ENCODE data around the gene PSMD8. TPM values are rescaled to one million over a fixed set of nuclear protein-coding genes. Genes with fewer than 3 reads are reported as not detected.
"Not testable (repeated sequence)": the region's sequence is repeated elsewhere in the genome, so short reads cannot be mapped to it uniquely, and the experiment has no call there.

The PSMD8 gene
- total and polyA plus RNA-seq, 4 donors = 89.3 to 134 (median 119) TPM

DNA sequence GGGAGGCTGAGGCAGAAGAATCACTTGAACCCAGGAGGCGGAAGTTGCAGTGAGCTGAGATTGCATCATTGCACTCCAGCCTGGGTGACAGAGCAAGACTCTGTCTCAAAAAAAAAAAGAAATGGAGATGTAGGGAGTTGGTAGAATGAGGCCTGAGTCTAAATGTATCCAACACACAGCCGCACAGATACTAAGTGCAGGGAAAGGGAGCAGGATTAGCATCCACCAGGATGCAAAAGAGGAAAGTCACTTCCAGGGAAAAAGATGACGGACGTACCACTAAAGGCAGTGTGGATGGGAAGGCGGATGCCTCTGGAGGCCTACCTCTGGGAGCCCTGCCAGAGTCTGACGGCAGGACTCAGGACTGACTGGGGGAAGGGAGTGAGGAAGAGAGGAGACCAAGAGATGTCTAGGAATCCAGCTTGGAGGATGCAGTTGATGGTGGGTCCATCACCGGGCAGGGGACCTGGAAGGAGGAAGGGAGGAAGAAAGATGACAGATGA is 35.3 kb downstream of the PSMD8 start:
- Histone ChIP-seq H3K4me3 (ENCODE audit: low read depth in 1 of 3, low read length in 3 of 3) (no peak overlapping the region), H3K9me3 (ENCODE audit: control insufficient read depth in 4 of 4, low read length in 3 of 4) (no peaks in the 10 kb centered on the region), H3K27ac (ENCODE audit: low read depth in 1 of 2, low read length in 2 of 2) (no peak overlapping the region), H3K9ac (ENCODE audit: low read depth in 1 of 2, low read length in 2 of 2) (no peak overlapping the region), H3K36me3 (ENCODE audit: control insufficient read depth in 4 of 4, insufficient read depth in 3 of 4, low read depth in 1 of 4, low read length in 3 of 4) (peaks cover 0 to 6% (median 2%) of the 10 kb centered on the region in 4 donors), H3K4me1 (ENCODE audit: control insufficient read depth in 4 of 4, insufficient read depth in 4 of 4, low read length in 3 of 4) (no peaks in the 10 kb centered on the region), H3K27me3 (ENCODE audit: control insufficient read depth in 4 of 4, insufficient read depth in 4 of 4, low read length in 3 of 4) (no peaks in the 10 kb centered on the region)
- no peak for DNase-seq (ENCODE audit: low spot score)
- 58% methylated on average over 7 of the region's 7 CpGs for WGBS
- TF ChIP-seq FOXA2 (IDR thresholded peaks at IDR 0.05) (no peak), HNF4G (IDR thresholded peaks at IDR 0.05) (no peak), GABPA (IDR thresholded peaks at IDR 0.05 in 1 of 2, conservative IDR thresholded peaks at IDR 0.05 in 1 of 2) (no peak), NR2F2 (IDR thresholded peaks at IDR 0.05) (no peak), JUND (IDR thresholded peaks at IDR 0.05) (no peak), FOXA1 (IDR thresholded peaks at IDR 0.05) (no peak), RAD21 (IDR thresholded peaks at IDR 0.05) (no peak), SP1 (IDR thresholded peaks at IDR 0.05) (no peak)
- TF ChIP-seq, protein P1, sequence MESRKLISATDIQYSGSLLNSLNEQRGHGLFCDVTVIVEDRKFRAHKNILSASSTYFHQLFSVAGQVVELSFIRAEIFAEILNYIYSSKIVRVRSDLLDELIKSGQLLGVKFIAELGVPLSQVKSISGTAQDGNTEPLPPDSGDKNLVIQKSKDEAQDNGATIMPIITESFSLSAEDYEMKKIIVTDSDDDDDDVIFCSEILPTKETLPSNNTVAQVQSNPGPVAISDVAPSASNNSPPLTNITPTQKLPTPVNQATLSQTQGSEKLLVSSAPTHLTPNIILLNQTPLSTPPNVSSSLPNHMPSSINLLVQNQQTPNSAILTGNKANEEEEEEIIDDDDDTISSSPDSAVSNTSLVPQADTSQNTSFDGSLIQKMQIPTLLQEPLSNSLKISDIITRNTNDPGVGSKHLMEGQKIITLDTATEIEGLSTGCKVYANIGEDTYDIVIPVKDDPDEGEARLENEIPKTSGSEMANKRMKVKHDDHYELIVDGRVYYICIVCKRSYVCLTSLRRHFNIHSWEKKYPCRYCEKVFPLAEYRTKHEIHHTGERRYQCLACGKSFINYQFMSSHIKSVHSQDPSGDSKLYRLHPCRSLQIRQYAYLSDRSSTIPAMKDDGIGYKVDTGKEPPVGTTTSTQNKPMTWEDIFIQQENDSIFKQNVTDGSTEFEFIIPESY (IDR thresholded peaks at IDR 0.05) = no peak
- TF ChIP-seq, protein P2, sequence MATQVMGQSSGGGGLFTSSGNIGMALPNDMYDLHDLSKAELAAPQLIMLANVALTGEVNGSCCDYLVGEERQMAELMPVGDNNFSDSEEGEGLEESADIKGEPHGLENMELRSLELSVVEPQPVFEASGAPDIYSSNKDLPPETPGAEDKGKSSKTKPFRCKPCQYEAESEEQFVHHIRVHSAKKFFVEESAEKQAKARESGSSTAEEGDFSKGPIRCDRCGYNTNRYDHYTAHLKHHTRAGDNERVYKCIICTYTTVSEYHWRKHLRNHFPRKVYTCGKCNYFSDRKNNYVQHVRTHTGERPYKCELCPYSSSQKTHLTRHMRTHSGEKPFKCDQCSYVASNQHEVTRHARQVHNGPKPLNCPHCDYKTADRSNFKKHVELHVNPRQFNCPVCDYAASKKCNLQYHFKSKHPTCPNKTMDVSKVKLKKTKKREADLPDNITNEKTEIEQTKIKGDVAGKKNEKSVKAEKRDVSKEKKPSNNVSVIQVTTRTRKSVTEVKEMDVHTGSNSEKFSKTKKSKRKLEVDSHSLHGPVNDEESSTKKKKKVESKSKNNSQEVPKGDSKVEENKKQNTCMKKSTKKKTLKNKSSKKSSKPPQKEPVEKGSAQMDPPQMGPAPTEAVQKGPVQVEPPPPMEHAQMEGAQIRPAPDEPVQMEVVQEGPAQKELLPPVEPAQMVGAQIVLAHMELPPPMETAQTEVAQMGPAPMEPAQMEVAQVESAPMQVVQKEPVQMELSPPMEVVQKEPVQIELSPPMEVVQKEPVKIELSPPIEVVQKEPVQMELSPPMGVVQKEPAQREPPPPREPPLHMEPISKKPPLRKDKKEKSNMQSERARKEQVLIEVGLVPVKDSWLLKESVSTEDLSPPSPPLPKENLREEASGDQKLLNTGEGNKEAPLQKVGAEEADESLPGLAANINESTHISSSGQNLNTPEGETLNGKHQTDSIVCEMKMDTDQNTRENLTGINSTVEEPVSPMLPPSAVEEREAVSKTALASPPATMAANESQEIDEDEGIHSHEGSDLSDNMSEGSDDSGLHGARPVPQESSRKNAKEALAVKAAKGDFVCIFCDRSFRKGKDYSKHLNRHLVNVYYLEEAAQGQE (IDR thresholded peaks at IDR 0.05) = no peak

DNA sequence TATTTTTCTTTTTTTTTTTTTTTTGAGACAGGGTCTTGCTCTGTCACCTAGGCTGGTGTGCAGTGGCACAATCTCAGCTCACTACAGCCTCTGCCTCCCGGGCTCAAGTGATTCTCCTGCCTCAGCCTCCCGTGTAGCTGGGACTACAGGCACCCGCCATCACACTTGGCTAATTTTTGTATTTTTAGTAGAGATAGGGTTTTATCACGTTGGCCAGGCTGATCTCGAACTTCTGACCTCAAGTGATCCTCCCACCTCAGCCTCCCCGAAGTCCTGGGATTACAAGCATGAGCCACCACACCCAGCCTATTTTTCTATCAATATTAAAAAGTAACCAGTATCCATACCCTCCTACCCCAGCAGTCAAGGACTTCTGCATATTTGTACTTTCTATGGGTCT is 36.0 kb downstream of the PSMD8 start:
- H3K4me1 ChIP-seq (ENCODE audit: control insufficient read depth in 4 of 4, insufficient read depth in 4 of 4, low read length in 3 of 4); DNase-seq (ENCODE audit: low spot score); H3K9ac ChIP-seq (ENCODE audit: low read depth in 1 of 2, low read length in 2 of 2); H3K36me3 ChIP-seq (ENCODE audit: control insufficient read depth in 4 of 4, insufficient read depth in 3 of 4, low read depth in 1 of 4, low read length in 3 of 4); H3K27me3 ChIP-seq (ENCODE audit: control insufficient read depth in 4 of 4, insufficient read depth in 4 of 4, low read length in 3 of 4); H3K4me3 ChIP-seq (ENCODE audit: low read depth in 1 of 3, low read length in 3 of 3); H3K27ac ChIP-seq (ENCODE audit: low read depth in 1 of 2, low read length in 2 of 2); H3K9me3 ChIP-seq (ENCODE audit: control insufficient read depth in 4 of 4, low read length in 3 of 4): not testable (repeated sequence)
- 82% methylated on average over 6 of the region's 6 CpGs for WGBS

DNA sequence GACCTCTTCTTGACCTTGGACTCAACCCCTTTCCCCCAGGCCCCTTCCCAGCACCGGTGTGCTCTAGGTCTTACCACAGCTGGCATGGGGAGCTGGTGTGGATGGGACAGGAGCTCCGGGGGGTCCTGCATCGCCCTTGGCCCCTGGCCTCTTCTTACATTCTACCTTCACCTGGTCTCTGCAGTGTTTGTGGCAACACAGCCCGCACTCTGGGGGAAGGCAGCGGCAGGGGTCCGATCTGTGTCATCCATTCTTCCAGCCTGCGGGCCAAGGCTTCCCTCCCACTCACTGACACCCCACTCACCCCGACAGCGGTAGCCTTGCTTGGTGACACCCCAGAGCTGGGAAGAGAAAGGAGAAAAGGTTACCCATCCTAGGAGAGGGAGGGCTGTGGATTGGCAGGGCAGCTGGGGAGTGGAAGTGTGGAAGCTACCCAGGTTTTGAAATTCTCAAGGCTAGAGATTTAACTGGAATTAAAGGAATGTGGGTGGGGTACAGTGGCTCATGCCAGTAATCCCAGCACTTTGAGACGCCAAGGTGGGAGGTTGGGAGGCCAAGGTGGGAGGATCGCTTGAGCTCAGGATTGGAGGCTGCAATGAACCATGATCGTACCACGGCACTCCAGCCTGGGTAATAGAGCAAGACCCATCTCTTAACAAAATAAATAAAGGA is 36.8 kb downstream of the PSMD8 start:
- 90% methylated on average over 13 of the region's 13 CpGs for WGBS
- no peak overlapping the region for H3K9ac ChIP-seq (ENCODE audit: low read depth in 1 of 2, low read length in 2 of 2)
- no peak overlapping the region for H3K4me3 ChIP-seq (ENCODE audit: low read depth in 1 of 3, low read length in 3 of 3)
- DNase-seq (ENCODE audit: low spot score) = no peak
- H3K36me3 ChIP-seq (ENCODE audit: control insufficient read depth in 4 of 4, insufficient read depth in 3 of 4, low read depth in 1 of 4, low read length in 3 of 4) = peaks cover 0 to 6% (median 2%) of the 10 kb centered on the region in 4 donors
- no peaks in the 10 kb centered on the region for H3K4me1 ChIP-seq (ENCODE audit: control insufficient read depth in 4 of 4, insufficient read depth in 4 of 4, low read length in 3 of 4)
- H3K27me3 ChIP-seq (ENCODE audit: control insufficient read depth in 4 of 4, insufficient read depth in 4 of 4, low read length in 3 of 4) = no peaks in the 10 kb centered on the region
- H3K27ac ChIP-seq (ENCODE audit: low read depth in 1 of 2, low read length in 2 of 2) = no peak overlapping the region
- no peaks in the 10 kb centered on the region for H3K9me3 ChIP-seq (ENCODE audit: control insufficient read depth in 4 of 4, low read length in 3 of 4)
- TF ChIP-seq, protein P3, sequence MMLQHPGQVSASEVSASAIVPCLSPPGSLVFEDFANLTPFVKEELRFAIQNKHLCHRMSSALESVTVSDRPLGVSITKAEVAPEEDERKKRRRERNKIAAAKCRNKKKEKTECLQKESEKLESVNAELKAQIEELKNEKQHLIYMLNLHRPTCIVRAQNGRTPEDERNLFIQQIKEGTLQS (IDR thresholded peaks at IDR 0.05) = no peak
- TF ChIP-seq HNF4A (conservative IDR thresholded peaks at IDR 0.05) (no peak), YY1 (IDR thresholded peaks at IDR 0.05) (no peak), EGR1 (IDR thresholded peaks at IDR 0.05; ENCODE audit: low read depth in 2 of 2) (no peak), FOXA1 (IDR thresholded peaks at IDR 0.05) (no peak), RAD21 (IDR thresholded peaks at IDR 0.05) (no peak), SP1 (IDR thresholded peaks at IDR 0.05) (no peak), FOXA2 (IDR thresholded peaks at IDR 0.05) (no peak), NR2F2 (IDR thresholded peaks at IDR 0.05) (no peak), JUND (IDR thresholded peaks at IDR 0.05) (no peak)
- TF ChIP-seq, protein P1 (IDR thresholded peaks at IDR 0.05) = no peak
- TF ChIP-seq, protein P2 (IDR thresholded peaks at IDR 0.05) = no peak
- TF ChIP-seq, protein P4, sequence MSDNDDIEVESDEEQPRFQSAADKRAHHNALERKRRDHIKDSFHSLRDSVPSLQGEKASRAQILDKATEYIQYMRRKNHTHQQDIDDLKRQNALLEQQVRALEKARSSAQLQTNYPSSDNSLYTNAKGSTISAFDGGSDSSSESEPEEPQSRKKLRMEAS (IDR thresholded peaks at IDR 0.05) = no peak

Measured in liver (tissue), 9 donors.